GM21447 (cell line): ENCODE results near the gene KBTBD4.

ENCODE experiments used
- ATAC-seq: cut with Tn5 transposase; IDR thresholded peaks from one replicate; pipeline ENCODE4 v1.9.1; 2021; ENCODE audit not compliant: unreplicated experiment

The KBTBD4 gene

DNA sequence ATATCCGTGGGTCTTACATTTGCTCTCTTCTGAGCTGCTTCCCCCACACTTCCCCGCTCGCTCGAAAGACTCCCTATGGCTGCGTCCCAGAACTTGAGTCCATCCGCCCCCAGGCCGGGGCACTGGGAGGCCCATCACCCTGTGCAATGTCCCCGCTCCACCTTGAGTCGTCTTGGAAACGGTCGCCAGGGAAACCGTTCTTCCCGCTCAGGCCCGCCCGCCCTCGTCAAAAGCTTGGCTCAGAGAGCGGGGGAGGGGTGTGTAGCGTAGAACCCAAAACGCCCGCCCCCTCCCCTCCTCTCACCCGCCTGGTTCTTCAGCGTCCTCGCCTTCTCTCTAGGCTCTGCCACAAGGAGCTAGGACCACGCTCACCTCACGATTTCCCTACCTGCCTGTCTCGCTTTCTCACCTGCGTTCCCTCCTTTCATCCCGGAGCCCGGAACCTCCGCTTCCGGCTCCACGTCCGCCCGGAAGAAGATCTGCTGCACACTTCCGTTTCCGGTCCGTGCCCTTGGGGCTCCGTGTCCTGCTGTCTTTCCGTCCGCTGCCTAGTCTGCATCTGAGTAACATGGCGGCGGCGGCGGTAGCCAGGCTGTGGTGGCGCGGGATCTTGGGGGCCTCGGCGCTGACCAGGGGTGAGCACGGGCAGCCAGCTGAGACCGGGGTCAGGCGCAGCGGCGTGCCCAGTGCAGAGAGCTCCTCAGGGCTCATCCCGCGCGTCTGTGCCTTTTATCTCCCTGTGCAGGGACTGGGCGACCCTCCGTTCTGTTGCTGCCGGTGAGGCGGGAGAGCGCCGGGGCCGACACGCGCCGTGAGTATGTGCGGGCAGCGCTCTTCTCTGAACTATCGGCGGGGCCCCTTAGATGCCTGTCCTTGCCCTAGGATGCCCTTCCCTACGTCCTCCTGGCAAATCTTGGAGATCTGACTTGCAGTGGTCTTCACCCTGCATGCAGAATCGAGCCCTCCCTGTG lies at the start of gene KBTBD4, which contains the start of gene NDUFS3:
Gene KBTBD4, minus strand, starts transcription at position 447 of the 971 bp plus-strand sequence. Its CDS starts 19 bp downstream, at position 428.
Gene NDUFS3, plus strand, starts transcription at position 551 of the 971 bp plus-strand sequence. Its CDS starts 18 bp downstream, at position 569.
- ATAC-seq, result peak; percentile 91

DNA sequence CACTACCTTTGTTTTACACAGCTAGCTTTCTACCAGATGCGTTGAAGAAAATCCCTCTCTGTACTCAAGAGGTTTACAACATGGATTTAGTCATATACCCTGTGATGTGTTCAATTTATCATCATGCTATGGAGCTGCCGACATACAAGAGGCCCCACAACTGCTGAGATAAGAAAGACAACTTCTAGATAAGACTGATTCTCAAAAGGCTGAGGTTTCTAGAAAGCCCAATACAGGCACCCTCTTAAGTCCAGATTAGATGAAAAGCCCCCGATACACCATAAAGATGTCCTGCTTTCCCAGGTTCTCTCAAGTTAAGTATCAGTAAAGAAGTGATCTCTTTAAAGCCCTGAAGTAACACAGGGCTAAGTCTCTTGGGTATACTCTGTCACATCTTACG lies 49.3 kb upstream of the KBTBD4 start:
- ATAC-seq, result no peak

DNA sequence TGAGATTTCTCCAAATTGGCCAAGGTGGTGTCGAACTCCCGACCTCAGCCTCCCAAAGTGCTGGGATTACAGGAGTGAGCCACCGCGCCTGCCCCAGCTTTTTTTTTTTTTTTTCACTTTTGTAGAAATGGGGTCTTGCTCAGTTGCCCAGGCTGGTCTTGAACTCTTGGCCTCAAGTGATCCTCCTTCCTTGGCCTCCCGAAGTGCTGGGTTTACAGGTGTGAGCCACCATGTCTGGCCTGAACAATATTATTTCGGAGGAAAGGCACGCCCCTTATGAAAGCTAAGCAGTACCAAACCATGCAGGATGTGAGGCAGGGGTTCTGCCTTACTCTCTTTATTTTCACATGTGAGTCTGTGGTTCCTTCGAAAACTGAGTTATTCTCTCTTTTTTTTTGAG lies 47.5 kb upstream of the KBTBD4 start:
- no peak for ATAC-seq

DNA sequence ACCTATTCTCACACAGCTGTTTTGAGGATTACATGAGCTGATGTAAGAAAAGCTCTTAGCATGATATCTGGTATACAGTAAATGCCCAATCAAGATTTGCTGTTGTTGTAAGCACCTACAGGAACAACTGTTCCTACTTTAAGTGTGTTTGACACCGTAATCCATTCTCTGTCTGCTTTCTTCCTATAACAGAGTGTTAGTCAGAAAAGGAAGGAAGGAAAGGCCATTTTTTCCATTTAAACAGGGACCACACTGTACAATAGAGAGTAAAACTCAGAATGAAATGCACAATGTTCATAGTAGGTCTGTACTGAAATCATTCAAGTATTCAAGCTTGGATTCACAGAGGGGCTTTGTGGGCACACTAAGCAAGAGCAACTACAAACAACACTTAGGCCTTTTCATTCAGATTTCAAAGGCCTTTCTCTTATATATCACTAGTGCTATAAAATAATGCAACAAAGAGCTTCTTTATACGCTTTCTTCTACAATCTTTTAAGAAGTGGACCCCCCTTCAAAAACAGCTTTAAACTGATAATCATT lies 42.1 kb upstream of the KBTBD4 start:
- ATAC-seq, result no peak

DNA sequence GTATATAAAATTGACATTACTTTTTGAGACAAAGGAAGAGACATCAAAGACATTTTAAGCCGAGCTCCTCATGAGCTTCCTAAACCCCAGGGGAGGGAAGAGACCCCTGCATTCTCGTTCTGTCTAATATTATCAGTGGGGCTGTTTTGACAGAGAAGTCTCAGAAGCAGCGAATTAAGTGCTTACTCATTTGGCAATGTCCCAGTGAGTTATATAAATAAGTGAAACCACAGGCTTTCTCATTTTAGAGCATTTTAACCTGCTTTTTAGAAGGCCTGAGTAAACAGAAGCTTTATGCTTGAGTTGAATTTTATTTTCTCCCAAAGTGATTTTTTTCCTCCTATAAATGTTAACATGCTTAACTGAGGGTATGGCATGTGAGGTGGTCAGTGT lies 38.6 kb upstream of the KBTBD4 start:
- no peak for ATAC-seq

DNA sequence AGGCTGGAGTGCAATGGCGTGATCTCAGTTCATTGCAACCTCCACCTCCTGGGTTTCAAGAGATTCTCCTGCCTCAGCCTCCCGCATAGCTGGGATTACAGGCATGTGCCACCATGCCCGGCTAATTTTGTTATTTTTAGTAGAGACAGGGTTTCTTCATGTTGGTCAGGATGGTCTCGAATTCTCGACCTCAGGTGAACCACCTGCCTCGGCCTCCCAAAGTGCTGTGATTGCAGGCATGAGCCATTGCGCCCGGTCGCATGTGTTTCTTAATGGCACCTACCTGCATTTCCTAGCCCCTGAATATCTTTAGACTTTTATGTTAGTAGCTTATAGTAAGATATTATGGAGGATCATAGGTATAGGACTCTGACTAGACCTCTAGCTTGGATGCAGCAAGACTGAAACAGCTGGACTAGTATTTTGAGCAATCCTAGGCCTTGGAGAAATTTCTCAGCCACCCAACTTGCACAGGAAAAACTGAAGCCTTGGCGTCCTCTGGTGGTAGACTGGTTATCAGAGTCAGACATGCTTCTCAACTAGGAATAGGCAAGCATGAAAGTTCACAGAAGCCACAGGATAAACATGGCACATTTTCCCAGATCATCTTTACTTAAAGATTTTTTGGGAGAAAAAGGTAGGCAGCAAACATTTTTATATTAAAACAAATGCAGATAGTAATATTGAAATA lies 38.1 kb upstream of the KBTBD4 start:
- ATAC-seq, result no peak

DNA sequence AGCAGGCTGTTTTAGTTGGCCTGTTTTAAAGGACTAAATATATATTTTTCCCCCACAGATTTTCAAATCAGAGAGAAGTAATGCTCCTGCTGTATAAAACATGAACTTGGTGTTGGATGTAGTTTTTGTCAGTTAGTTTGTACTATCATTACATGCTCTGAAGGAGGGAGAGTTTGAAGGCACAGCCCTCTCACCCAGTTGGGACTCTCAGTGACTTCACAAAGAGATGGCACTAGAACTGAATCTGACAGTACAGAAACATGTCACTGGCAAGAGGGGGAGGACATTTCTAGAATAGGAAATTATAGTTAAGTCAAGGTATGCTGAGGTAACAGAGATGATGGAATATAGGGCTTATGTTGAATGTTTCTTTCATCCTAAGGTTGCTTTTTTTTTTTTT lies 36.5 kb upstream of the KBTBD4 start:
- ATAC-seq, result no peak

DNA sequence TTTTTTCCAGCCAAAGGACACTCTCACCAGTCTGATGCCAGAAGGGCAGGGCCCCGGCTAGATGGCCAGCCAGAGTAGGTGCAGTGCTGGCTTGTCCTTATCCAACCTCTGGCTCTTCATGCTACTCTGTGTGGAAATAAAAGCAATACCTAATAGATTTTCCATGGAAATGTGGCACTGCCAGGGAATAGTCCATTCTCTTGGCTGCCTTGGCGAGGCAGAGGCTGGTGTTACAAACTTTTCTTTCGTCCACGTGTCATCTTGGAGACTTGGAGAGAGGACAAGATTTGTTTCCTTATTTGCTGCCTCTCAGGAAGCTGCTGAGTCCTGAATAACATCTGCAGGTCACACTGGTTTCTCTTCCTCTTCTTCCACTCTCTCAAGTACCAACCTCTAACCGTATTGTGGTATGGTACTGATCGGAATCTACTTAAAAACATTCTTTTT lies 32.6 kb upstream of the KBTBD4 start:
- ATAC-seq, result peak; percentile 87

DNA sequence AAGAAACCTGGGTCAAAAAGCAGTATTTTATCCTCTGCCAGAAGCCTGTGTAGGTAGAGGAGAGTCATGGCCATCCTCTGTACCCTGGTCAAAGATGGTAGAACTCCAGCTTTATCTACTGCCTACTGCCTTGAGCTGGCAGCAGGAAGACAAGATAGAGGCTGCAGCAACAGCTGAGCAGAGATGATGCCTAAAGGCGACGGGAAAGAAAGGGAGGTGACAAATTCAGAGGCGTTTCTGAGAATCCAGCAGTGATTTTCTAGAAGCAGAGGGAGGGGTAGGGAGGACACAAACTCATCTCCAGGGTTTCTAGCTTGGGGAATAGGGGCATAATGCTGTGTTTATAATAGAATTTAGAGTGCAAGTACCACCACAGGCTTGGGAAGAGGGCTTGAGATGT lies 30.9 kb upstream of the KBTBD4 start:
- ATAC-seq, result no peak

DNA sequence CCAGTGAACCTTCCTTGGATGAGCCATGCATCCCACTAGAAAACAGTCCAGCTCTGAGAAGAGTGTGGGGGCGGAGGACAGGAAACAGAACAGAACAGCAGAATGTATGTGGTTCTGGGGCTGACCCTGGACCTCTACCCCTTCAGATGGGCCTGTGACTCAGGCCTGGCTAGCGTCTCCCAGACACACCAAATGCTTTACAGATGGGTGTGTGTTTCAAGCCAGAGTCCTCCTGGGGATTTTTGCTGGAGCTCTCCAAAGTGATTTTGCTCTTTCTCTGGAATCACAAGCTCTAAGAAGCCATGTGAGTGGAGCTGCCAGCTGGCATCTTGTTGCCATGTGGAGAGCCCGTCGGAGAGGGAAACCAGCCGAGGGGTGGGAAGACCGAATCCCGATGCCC lies 28.6 kb upstream of the KBTBD4 start:
- ATAC-seq, result no peak

DNA sequence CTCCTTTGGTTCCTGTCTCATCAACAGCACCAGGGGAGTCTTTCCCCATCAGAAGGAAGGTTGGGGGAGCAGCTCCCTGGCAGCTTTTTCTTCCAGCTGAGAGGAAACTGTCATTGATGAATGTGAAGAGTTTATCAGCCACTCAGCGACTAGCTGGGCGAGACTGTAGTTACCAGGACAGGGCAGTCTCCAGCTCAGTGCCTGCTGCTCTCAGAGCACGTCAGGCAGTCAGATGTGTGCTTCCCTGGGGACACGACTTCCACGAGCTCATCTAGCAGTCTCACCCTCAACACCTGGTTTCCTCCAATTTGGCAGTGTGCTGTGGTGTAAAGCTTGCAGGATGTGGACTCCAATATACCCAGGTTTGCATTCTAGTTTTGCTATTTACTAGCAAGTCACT lies 28.0 kb upstream of the KBTBD4 start:
- no peak for ATAC-seq

DNA sequence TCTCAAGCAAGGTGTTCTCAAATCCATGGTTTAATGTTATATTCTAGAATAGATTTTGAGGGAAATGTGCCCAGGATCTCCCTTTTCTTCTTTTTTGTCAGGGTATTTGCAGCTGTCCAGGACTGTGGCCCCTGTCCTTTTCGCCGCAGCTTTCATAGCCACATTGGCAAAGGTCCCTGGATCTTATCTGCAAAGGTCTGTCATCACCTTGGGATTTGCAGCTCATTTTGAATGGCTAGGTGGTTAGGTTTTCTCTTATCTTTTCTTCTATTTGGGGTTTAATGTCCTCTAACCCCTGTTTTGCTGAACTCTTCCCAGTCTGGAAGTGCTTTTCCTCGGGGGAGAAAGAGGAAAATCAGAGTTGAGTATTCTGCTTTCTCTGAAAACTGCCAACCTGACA lies 27.2 kb upstream of the KBTBD4 start:
- ATAC-seq, result no peak

DNA sequence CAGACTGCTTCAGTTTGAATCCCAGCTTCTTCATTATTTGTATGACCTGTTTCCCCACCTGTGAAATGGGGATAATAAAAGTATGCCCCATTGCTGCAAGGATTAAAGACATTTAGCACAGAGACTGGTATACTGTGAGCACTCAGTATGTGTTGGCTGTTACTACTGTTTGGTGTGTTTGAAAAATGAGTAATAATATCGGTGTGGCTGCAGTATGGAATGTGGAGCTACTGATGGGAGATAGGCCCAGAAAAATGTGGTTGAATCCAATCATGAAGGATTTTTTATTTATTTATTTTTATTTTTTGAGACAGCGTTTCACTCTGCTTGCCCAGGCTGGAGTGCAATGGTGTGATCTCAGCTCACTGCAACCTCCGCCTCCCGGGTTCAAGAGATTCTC lies 24.5 kb upstream of the KBTBD4 start:
- ATAC-seq, result no peak

DNA sequence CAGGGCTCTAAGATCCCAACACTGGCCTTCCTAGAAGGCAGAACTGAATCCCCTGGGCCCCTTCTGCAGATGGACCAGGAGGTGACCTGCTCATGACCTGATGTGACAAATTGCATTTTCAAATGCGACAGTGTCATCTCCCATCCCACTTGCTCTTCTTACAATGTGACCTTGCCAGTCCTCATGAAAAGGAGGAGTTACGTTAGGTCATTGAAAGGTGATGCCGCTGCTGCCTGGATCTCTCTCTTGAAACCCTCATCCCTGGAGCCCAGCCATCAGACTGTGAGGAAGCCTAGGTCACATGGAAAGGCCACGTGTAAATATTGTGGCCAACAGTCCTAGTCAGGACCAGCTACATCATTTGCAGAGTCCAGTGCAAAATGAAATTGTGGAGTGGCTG lies 21.1 kb upstream of the KBTBD4 start:
- no peak for ATAC-seq

DNA sequence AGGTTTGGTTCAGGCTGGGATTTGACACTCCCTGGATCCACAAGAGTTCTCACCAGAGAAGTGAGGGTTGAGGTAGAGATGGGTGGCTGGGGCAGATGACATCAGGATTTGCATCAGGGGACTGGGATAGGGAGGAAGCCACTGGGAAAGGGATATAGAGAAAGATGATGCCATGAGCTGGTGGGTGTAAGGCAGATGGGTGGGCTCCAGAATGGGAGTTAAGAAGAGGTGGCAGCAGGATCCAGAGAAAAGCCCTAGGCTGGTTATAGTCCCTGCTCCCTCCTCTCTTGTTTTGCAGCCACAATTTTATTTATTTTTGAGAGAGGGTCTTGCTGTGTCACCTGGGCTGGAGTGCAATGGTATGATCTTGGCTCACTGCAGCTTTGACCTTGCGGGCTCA lies 17.2 kb upstream of the KBTBD4 start:
- ATAC-seq, result no peak

DNA sequence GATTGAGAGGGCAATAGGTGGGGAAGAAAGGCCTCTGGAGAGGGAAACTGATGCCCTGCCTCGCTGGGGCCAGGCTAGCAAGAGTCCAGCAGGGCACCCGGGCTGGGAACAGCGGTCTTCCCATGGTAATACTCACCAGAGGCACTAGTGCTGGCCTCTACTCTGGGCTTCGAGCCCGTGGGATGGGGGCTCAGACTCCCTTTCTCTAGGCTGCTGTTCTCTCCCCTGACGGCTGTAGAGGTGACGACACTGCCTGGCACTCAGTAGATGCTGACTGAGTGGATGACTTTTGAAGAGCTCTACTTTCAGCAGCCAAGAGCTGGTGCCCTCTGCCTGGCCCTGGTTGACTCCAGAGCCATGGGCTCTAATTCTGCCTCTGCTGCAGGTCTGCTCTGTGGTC lies 16.3 kb upstream of the KBTBD4 start:
- no peak for ATAC-seq

DNA sequence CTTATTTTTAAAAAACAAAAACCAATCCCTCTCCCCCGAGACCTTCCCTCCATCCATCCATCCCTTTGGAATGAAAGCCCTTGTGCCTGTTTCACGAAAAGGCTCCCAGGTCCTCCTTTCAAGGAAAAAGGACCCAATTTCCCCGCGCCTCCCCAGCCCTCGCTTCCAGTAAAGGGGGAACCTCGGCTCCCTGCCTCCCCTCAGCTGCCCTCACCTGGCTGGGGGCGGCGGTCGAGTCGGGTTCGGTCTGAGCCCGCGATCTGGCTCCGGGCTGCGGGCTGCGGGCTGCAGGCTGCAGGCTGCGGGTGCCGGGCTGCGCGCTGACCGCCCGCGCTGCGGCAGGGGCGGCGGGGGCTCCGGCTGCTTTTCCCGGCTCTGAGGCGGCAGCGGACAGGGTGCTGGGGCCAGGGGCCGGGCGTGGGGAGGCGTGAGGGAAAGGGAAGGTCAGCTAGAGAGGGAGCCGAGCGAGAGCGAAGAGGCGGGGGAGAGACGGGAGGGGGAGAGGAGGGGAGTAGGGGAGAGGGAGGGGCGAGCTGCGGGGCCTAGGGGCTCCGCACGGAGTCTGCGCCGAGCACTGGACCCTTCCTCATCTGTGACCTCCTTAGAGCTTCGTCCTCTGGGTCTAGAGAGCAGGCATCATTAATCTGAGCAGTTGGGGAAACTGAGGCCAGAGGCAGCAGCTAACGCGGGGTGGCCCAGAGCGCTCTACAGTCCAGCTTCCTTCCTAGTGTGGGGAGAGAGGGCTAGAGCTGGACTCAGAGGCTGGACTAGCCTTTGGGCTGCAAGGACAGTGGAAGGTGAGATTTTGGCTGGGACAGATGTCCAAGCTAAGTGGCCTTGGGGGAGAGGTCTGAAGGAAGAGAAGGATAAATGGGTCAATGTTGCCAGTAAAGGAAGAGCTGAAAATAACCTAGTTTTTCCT lies 15.4 kb upstream of the KBTBD4 start, which contains the start of gene C1QTNF4:
Gene C1QTNF4, minus strand, starts transcription at position 478 of the 922 bp plus-strand sequence. CDS start 3,601 bp downstream, outside the sequence.
- ATAC-seq, result no peak

DNA sequence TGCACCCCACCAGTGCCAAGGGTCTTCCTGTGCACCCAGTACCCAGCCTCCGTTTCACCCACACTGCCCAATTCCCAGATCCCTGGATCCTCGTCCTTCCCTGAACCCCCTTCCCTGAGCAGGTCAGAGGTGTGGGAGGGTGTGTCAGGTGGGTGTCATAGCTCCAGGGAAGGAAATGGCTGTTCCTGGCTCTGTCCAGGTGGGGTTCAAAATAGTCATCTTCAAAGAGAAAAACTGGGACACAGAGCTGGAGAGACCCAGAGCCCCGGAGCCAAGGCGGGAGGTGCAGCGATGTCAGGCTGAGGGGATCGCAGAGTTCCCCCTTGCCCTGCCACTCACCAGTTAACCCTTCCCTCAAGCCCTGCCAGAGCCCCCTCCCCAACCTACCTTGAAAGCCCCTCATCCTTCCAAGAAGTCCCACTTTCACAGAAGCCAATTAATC lies 14.7 kb upstream of the KBTBD4 start:
- no peak for ATAC-seq

DNA sequence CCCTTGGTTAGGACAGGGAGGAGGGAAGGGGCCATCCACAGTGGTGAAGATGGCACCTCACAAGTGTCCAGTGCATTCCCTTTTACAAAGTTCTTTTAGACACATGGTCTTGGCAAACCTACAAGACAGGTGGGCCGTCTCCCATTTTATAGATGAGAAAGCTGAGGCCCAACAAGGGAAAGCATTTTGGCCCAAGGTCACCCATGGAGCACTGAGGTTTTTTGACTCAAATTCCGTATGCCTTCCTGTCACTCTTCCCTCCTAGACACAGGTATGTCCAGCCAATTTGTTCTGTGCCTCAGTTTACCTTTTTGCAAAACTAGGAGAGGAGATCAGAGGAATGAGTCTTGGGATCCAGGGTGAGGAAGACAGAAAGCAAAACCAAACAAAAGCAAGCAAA lies 14.2 kb upstream of the KBTBD4 start:
- no peak for ATAC-seq

DNA sequence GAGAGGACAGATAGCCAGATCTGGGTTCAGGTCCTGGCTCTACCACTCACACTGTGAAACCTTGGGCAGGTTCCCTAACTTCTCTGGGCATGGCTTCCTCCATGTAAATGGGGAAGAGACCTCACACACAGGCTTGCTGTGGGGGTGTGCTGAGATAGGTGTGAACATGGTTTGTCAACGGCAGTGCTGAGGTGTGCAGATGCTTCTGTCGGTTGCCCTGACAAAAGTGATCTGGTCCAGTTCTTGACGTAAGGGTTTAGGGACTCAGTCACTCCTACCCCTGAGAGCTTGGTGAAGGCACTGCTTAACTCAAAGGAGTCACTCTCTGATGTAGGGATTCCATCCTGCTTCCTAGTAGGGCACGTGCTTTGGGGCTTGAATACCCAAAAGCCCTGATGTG lies 13.5 kb upstream of the KBTBD4 start:
- ATAC-seq, result no peak
